ENCODE results near the gene TNRC6B. TPM values are rescaled to one million over a fixed set of nuclear protein-coding genes. Genes with fewer than 3 reads are reported as not detected.

Gene TNRC6B
- total and polyA plus RNA-seq, 2 experiments from 2014 or later, result 46.9 to 87.8 TPM

DNA sequence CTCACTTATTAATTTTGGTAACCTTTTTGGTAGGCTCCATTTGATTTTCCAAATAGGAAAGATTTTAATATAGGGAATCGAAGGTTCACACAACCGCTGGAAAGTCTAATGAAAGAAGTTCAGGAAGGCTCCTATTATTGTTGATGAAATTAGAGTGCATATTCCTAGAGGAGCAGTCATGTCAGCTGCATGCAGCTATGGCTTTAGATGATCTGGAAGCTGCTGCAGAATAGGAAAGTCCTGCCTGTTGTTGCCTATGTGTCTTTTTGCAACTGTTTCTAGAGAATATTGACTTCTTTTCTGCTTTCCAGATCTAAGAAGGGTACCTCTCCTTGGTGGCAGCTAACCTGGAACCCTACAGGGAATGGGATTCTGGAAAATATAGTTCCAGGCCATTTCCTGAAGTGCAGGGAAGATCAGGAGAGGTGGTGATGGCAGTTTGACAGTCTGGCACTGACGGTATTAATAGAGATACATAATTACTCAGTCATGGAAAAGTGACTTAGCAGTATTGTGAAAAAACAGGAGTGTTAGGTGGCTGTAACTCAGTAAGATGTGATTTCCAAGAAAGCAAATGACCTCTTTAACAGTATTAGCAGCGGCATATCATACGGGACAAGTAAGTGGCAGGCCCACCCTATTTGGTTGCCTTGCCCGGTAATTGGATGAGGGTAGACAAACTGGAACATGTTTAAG lies 54.0 kb downstream of the TNRC6B start (continued):
- TF ChIP-seq ETS1 (IDR thresholded peaks at IDR 0.05) (no peak), ZNF114 (CRISPR knock-in tag; IDR thresholded peaks at IDR 0.05) (no peak), CREB1 (CRISPR knock-in tag; IDR thresholded peaks at IDR 0.05; ENCODE audit: low read depth) (no peak)

GRCh38 chr22:40232624-40233023 lies 54.9 kb downstream of the TNRC6B start:
- ATAC-seq (no peak), DNase-seq (ENCODE audit: low spot score) (no peak)
- Mint-ChIP-seq H3K4me1 (peaks cover 36% of the 10 kb centered on the region), H3K27me3 (ENCODE audit: insufficient read depth, low read depth, poor library complexity) (peaks cover 5% of the 10 kb centered on the region), H3K9me3 (no peaks in the 10 kb centered on the region), H3K4me3 (no peak overlapping the region), H3K27ac (no peak overlapping the region), H3K36me3 (ENCODE audit: low read depth) (peaks cover 16% of the 10 kb centered on the region; the same call in 2 of the 3 replicates)
- no peak overlapping the region for H2AFZ ChIP-seq
- H3K9me2 ChIP-seq (ENCODE audit: insufficient read depth), result no peaks in the 10 kb centered on the region
- H3K4me2 ChIP-seq, result no peak overlapping the region
- no peak overlapping the region for H3K27ac ChIP-seq (ENCODE audit: low read depth)
- H3K4me1 ChIP-seq (ENCODE audit: insufficient read depth), result peaks cover 34% of the 10 kb centered on the region
- TF ChIP-seq NANOG (IDR thresholded peaks at IDR 0.05; ENCODE audit: borderline replicate concordance) (no peak), CTCF (conservative IDR thresholded peaks at IDR 0.05; ENCODE audit: low read depth in 2 of 2) (no peak), CREB1 (CRISPR knock-in tag; IDR thresholded peaks at IDR 0.05; ENCODE audit: low read depth) (no peak), POLR2AphosphoS5 (IDR thresholded peaks at IDR 0.05; ENCODE audit: low read depth) (no peak), ETS1 (IDR thresholded peaks at IDR 0.05) (no peak), EZH2 (IDR thresholded peaks at IDR 0.05; ENCODE audit: low read depth, unreplicated experiment) (no peak), ZNF114 (CRISPR knock-in tag; IDR thresholded peaks at IDR 0.05) (no peak), EZH2phosphoT487 (IDR thresholded peaks at IDR 0.05; ENCODE audit: unreplicated experiment) (no peak), ZNF331 (CRISPR knock-in tag; IDR thresholded peaks at IDR 0.05; ENCODE audit: low read depth) (no peak), STAT1 (IDR thresholded peaks at IDR 0.05; ENCODE audit: unreplicated experiment) (no peak)
- TF ChIP-seq, protein P1, sequence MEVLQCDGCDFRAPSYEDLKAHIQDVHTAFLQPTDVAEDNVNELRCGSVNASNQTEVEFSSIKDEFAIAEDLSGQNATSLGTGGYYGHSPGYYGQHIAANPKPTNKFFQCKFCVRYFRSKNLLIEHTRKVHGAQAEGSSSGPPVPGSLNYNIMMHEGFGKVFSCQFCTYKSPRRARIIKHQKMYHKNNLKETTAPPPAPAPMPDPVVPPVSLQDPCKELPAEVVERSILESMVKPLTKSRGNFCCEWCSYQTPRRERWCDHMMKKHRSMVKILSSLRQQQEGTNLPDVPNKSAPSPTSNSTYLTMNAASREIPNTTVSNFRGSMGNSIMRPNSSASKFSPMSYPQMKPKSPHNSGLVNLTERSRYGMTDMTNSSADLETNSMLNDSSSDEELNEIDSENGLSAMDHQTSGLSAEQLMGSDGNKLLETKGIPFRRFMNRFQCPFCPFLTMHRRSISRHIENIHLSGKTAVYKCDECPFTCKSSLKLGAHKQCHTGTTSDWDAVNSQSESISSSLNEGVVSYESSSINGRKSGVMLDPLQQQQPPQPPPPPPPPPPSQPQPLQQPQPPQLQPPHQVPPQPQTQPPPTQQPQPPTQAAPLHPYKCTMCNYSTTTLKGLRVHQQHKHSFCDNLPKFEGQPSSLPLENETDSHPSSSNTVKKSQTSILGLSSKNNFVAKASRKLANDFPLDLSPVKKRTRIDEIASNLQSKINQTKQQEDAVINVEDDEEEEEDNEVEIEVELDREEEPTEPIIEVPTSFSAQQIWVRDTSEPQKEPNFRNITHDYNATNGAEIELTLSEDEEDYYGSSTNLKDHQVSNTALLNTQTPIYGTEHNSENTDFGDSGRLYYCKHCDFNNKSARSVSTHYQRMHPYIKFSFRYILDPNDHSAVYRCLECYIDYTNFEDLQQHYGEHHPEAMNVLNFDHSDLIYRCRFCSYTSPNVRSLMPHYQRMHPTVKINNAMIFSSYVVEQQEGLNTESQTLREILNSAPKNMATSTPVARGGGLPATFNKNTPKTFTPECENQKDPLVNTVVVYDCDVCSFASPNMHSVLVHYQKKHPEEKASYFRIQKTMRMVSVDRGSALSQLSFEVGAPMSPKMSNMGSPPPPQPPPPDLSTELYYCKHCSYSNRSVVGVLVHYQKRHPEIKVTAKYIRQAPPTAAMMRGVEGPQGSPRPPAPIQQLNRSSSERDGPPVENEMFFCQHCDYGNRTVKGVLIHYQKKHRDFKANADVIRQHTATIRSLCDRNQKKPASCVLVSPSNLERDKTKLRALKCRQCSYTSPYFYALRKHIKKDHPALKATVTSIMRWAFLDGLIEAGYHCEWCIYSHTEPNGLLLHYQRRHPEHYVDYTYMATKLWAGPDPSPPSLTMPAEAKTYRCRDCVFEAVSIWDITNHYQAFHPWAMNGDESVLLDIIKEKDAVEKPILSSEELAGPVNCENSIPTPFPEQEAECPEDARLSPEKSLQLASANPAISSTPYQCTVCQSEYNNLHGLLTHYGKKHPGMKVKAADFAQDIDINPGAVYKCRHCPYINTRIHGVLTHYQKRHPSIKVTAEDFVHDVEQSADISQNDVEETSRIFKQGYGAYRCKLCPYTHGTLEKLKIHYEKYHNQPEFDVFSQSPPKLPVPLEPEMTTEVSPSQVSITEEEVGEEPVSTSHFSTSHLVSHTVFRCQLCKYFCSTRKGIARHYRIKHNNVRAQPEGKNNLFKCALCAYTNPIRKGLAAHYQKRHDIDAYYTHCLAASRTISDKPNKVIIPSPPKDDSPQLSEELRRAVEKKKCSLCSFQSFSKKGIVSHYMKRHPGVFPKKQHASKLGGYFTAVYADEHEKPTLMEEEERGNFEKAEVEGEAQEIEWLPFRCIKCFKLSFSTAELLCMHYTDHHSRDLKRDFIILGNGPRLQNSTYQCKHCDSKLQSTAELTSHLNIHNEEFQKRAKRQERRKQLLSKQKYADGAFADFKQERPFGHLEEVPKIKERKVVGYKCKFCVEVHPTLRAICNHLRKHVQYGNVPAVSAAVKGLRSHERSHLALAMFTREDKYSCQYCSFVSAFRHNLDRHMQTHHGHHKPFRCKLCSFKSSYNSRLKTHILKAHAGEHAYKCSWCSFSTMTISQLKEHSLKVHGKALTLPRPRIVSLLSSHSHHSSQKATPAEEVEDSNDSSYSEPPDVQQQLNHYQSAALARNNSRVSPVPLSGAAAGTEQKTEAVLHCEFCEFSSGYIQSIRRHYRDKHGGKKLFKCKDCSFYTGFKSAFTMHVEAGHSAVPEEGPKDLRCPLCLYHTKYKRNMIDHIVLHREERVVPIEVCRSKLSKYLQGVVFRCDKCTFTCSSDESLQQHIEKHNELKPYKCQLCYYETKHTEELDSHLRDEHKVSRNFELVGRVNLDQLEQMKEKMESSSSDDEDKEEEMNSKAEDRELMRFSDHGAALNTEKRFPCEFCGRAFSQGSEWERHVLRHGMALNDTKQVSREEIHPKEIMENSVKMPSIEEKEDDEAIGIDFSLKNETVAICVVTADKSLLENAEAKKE (CRISPR knock-in tag; IDR thresholded peaks at IDR 0.05), result no peak
- H3F3A ChIP-seq (replicated peaks; ENCODE audit: low read depth), result no peaks in the 10 kb centered on the region; the same call in 1 of the 2 replicates
- H4K20me1 ChIP-seq (replicated peaks; ENCODE audit: insufficient read depth), result peaks cover 32% of the 10 kb centered on the region
- no peak overlapping the region for H3K4me3 ChIP-seq
- no peaks in the 10 kb centered on the region for H3K36me3 ChIP-seq (ENCODE audit: insufficient read depth)
- peaks cover 100% of the 10 kb centered on the region for H3K79me2 ChIP-seq (replicated peaks; ENCODE audit: insufficient read depth)
- H3K27me3 ChIP-seq (ENCODE audit: insufficient read depth), result no peaks in the 10 kb centered on the region

Data from GM23338 (cell line).